Measurements from ENCODE around the gene HAGH.

GRCh38 chr16:1815461-1815860, 11.2 kb downstream of the HAGH start:
- TF ChIP-seq, protein P1, sequence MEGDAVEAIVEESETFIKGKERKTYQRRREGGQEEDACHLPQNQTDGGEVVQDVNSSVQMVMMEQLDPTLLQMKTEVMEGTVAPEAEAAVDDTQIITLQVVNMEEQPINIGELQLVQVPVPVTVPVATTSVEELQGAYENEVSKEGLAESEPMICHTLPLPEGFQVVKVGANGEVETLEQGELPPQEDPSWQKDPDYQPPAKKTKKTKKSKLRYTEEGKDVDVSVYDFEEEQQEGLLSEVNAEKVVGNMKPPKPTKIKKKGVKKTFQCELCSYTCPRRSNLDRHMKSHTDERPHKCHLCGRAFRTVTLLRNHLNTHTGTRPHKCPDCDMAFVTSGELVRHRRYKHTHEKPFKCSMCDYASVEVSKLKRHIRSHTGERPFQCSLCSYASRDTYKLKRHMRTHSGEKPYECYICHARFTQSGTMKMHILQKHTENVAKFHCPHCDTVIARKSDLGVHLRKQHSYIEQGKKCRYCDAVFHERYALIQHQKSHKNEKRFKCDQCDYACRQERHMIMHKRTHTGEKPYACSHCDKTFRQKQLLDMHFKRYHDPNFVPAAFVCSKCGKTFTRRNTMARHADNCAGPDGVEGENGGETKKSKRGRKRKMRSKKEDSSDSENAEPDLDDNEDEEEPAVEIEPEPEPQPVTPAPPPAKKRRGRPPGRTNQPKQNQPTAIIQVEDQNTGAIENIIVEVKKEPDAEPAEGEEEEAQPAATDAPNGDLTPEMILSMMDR (IDR thresholded peaks at IDR 0.05; ENCODE audit: low read depth, low read length, poor library complexity, severe bottlenecking) = no peak
- no peak for TF ChIP-seq EZH2phosphoT487 (IDR thresholded peaks at IDR 0.05; ENCODE audit: borderline replicate concordance, low read length)

Measured in DOHH2 (cell line).